Fibroblast of lung (primary cell): ENCODE data around the gene PKIG.

Source experiments
- CTCF ChIP-seq, 2 donors: IDR thresholded peaks in 1 of 2; conservative IDR thresholded peaks in 1 of 2; 1 replicate in 1 of 2; 2 replicates in 1 of 2; pipeline ENCODE4 v1.5.1; 2011 to 2012; ENCODE audit warnings: low read length in 2 of 2, control low read depth in 1 of 2, inconsistent platforms in 1 of 2, low read depth in 1 of 2, mild to moderate bottlenecking in 1 of 2
- EZH2 ChIP-seq: IDR thresholded peaks from 2 replicates; pipeline ENCODE4 v1.5.1; 2012; ENCODE audit warnings: low read length, control low read depth, mild to moderate bottlenecking; ENCODE audit errors: missing control alignments

DNA sequence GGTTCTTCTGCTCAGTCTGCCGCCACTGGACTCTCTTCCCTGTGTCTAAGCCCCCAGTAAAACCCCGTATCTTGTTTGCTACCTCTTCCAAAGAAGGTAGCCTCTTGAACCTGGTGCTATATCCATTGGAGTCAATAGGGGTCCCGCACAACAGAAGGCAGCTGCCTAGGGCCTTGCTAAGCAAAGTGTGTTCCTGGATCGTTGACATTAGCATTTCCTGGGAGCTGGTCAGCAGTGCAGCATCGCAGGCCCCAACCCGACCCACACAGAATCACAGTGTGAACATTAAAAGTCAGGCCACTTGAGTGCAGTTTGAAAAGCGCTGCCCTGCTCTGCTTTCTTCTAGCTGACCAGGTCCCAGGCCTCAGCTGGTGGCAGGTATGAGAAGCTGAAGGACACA lies 66.2 kb downstream of the PKIG start:
- no peak for TF ChIP-seq CTCF (conservative IDR thresholded peaks at IDR 0.05 in 1 of 2, IDR thresholded peaks at IDR 0.05 in 1 of 2; ENCODE audit: low read depth in 1 of 2, low read length in 2 of 2)
- TF ChIP-seq EZH2: no peak
